DND-41 (cell line): ENCODE data around the gene TAS2R4.

Experiments
- ATAC-seq: fragments of 200-7000 bp; cut with Tn5 transposase; 3 replicates; pipeline ENCODE4 v1.9.1; 2021; ENCODE audit warnings: low read depth; ENCODE audit not compliant: insufficient read depth
- DNase-seq: peaks from one replicate; pipeline ENCODE4 v3.0.0-alpha.2; 2020
- H2AFZ ChIP-seq: 2 replicates; pipeline ENCODE4 v1.6.0; 2012; ENCODE audit warnings: low read depth, low read length
- H3K27ac ChIP-seq: 2 replicates; pipeline ENCODE4 v1.5.1; 2012; ENCODE audit warnings: low read length, inconsistent platforms
- H3K27me3 ChIP-seq: fragments of 200-600 bp; sonication (generic); 2 replicates; pipeline ENCODE4 v1.6.0; 2012; ENCODE audit warnings: low read length, mild to moderate bottlenecking, inconsistent platforms; ENCODE audit not compliant: insufficient read depth, poor library complexity
- H3K36me3 ChIP-seq: 2 replicates; pipeline ENCODE4 v1.5.1; 2012; ENCODE audit warnings: low read length, inconsistent platforms; ENCODE audit not compliant: insufficient read depth
- H3K4me1 ChIP-seq: 2 replicates; pipeline ENCODE4 v1.5.1; 2012; ENCODE audit warnings: mild to moderate bottlenecking, low read length; ENCODE audit not compliant: insufficient read depth
- H3K4me2 ChIP-seq: 2 replicates; pipeline ENCODE4 v1.6.0; 2012; ENCODE audit warnings: mild to moderate bottlenecking, moderate library complexity, low read length, inconsistent platforms; ENCODE audit not compliant: insufficient read depth
- H3K4me3 ChIP-seq, 2 experiments: fragments of 200-600 bp in 1 of 2; shearing (Covaris generic) in 1 of 2; 2 replicates each; pipeline ENCODE4 v1.5.1; 2012 to 2016; ENCODE audit warnings: inconsistent platforms in 2 of 2, low read length in 2 of 2, mild to moderate bottlenecking in 2 of 2, low read depth in 1 of 2, moderate library complexity in 1 of 2
- H3K79me2 ChIP-seq: 2 replicates; pipeline ENCODE4 v1.6.0; 2012; ENCODE audit warnings: low read length, inconsistent platforms; ENCODE audit not compliant: insufficient read depth
- H3K9ac ChIP-seq: 2 replicates; pipeline ENCODE4 v1.6.0; 2012; ENCODE audit warnings: low read depth, mild to moderate bottlenecking, inconsistent platforms, low read length, moderate library complexity
- H3K9me3 ChIP-seq: 2 replicates; pipeline ENCODE4 v1.5.1; 2012; ENCODE audit warnings: low read length, moderate library complexity, mild to moderate bottlenecking, inconsistent platforms; ENCODE audit not compliant: insufficient read depth, severe bottlenecking
- H4K20me1 ChIP-seq: 2 replicates; pipeline ENCODE4 v1.6.0; 2012; ENCODE audit warnings: low read length; ENCODE audit not compliant: insufficient read depth
- CTCF ChIP-seq: IDR thresholded peaks from 2 replicates; pipeline ENCODE4 v1.5.1; 2012; ENCODE audit warnings: borderline replicate concordance, low read length, moderate library complexity, mild to moderate bottlenecking; ENCODE audit not compliant: poor library complexity, severe bottlenecking; ENCODE audit errors: extremely low read depth
- EZH2 ChIP-seq: IDR thresholded peaks from 3 replicates; pipeline ENCODE4 v1.6.1; 2012; ENCODE audit warnings: borderline replicate concordance, low read depth, mild to moderate bottlenecking, moderate library complexity, low read length, inconsistent platforms; ENCODE audit not compliant: severe bottlenecking

Gene TAS2R4

GRCh38 chr7:141776374-141776773, at the start of gene TAS2R4:
Gene TAS2R4, plus strand, starts transcription at chr7:141776674. Its CDS starts 1,815 bp downstream, at chr7:141778489.
- TF ChIP-seq EZH2 (no peak), CTCF (no peak)
- no peak within 1 kb of the TSS for H3K27ac ChIP-seq
- no peaks in the 10 kb centered on the region for H4K20me1 ChIP-seq
- no peaks in the 10 kb centered on the region for H3K27me3 ChIP-seq
- DNase-seq: no peak
- peaks cover 5% of the 10 kb centered on the region for H3K9me3 ChIP-seq
- H3K4me1 ChIP-seq: no peaks in the 10 kb centered on the region
- H3K9ac ChIP-seq: no peak within 1 kb of the TSS
- no peak for ATAC-seq
- peaks cover 24% of the 10 kb centered on the region for H3K36me3 ChIP-seq
- H3K79me2 ChIP-seq: no peaks in the 10 kb centered on the region
- no peak within 1 kb of the TSS for H3K4me3 ChIP-seq
- no peak within 1 kb of the TSS for H2AFZ ChIP-seq
- H3K4me2 ChIP-seq: no peak within 1 kb of the TSS

DNA sequence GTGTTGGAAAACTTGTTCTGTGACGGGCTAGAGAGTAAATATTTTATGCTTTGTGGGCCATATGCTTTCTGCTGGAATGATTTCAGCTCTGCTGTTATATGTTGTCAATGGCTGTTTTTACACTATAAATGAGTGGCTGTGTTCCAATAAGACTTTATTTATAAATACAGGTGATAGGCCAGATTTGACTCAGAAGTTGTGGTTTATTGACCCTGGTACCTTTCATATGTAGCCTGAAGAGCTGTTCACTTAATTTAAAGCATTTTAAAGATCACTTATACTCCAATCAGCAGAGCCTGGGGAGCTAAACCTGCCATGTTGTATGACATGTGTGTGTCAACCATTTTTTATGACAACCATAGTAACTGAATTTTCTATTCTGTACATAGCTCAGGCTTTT, 47.5 kb upstream of the TAS2R4 start:
- H3K79me2 ChIP-seq: no peaks in the 10 kb centered on the region
- TF ChIP-seq EZH2 (no peak), CTCF (no peak)
- no peak overlapping the region for H3K27ac ChIP-seq
- no peak overlapping the region for H3K4me3 ChIP-seq
- H3K27me3 ChIP-seq: no peaks in the 10 kb centered on the region
- H3K4me2 ChIP-seq: no peak overlapping the region
- H3K9me3 ChIP-seq: no peaks in the 10 kb centered on the region
- no peak overlapping the region for H2AFZ ChIP-seq
- no peaks in the 10 kb centered on the region for H4K20me1 ChIP-seq
- ATAC-seq: no peak
- H3K4me1 ChIP-seq: no peaks in the 10 kb centered on the region
- H3K36me3 ChIP-seq: no peaks in the 10 kb centered on the region
- no peak for DNase-seq
- no peak overlapping the region for H3K9ac ChIP-seq

DNA sequence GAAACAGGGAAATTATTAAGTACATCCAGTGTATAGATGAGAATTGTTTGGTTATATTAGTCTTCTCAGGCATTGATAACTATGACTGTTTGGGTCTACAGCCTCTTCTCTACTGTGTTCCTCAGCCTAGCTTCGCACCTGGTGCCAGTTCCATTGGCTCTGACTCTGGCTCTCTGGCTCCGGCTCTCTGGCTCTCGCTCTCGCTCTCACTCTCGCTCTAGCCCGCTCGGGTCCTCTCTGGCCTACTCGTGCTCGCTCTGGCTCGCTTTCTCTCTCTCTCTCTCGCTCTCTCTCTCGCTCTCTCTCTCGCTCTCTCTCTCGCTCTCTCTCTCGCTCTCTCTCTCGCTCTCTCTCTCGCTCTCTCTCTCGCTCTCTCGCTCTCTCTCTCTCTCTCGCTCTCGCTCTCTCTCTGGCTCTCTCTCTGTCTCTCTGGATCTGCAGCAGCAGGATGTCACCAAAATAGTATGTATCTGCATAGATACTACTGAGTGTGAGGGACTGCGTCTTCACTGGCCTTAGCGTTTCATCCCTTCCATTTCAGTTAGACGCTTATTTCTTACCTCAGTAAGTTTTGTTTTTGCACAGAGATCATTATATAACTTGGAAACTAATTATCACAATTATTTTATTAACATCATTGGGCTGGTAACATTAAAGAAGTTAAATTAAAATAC, 44.9 kb upstream of the TAS2R4 start:
- Histone ChIP-seq H3K9ac (no peak overlapping the region), H3K9me3 (no peaks in the 10 kb centered on the region), H4K20me1 (no peaks in the 10 kb centered on the region), H3K79me2 (no peaks in the 10 kb centered on the region), H3K4me3 (no peak overlapping the region), H3K27me3 (no peaks in the 10 kb centered on the region), H3K4me1 (peaks cover 6% of the 10 kb centered on the region), H3K27ac (no peak overlapping the region), H3K36me3 (no peaks in the 10 kb centered on the region), H3K4me2 (no peak overlapping the region), H2AFZ (no peak overlapping the region)
- no peak for TF ChIP-seq EZH2
- no peak for TF ChIP-seq CTCF
- ATAC-seq (no peak), DNase-seq (no peak)
